GM12892 (cell line): ENCODE measurements around the gene TCIRG1.

Experiments used
- DNase-seq: peaks from one replicate; pipeline ENCODE4 v3.0.0; 2011; ENCODE audit not compliant: insufficient read length
- FAIRE-seq: peaks from 2 replicates; lab custom pipeline; 2011; peaks lifted over from hg19 to GRCh38; lab: Jason Lieb, UNC
- POLR2A ChIP-seq: IDR thresholded peaks from 2 replicates; pipeline ENCODE4 v1.6.1; 2011; ENCODE audit warnings: low read depth, low read length, control low read depth
- POLR2AphosphoS5 ChIP-seq: IDR thresholded peaks from 2 replicates; pipeline ENCODE4 v1.6.1; 2011; ENCODE audit warnings: low read depth, low read length, control low read depth
- TAF1 ChIP-seq: IDR thresholded peaks from 2 replicates; pipeline ENCODE4 v1.6.1; 2011; ENCODE audit warnings: low read depth, mild to moderate bottlenecking, control low read depth, low read length, borderline replicate concordance

TCIRG1 gene

DNA sequence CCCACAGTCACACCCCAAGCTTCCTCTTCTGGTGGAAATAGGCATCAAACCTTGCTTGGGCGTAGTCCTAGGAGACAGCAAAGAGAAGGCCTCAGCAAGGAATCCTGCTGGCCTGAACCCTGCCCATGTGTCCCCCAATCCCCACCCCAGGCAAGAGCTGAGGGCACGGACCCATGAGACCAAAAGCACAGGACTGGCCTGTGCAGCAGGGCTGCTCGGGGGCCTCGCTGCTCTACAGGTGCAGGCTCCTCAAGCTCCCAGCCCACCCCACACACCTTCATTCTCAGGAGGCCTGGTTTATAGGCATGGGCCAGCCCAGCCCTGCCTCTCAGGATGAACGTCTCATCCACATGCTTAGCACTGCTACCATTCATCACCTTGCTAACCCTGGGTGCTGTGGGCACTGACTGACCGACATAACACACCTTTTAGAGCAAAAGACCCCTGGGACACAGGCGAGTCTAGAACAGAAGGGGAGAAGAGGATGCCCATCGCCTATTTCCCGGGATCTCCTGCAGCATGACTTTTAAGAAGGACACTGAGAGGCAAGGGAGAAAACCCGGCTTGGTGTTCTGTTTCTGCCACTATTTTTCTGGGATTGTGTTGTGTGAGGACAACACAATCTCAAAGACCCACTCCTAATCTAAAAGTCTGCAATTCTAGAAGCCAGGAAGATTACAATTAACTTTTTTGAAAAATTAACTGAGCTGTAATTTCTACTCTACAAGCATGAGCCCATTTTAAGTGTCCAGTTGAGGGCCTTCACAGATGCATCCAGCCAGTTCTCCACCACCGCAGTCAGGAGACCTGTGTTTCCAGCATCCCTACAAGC is 15.4 kb downstream of the TCIRG1 start:
- no peak for FAIRE-seq
- DNase-seq = no peak
- TF ChIP-seq POLR2A = peak; percentile 48; the same call in 1 of the 2 replicates
- TF ChIP-seq TAF1 = no peak
- TF ChIP-seq POLR2AphosphoS5 = peak; percentile 43; the same call in 1 of the 2 replicates

DNA sequence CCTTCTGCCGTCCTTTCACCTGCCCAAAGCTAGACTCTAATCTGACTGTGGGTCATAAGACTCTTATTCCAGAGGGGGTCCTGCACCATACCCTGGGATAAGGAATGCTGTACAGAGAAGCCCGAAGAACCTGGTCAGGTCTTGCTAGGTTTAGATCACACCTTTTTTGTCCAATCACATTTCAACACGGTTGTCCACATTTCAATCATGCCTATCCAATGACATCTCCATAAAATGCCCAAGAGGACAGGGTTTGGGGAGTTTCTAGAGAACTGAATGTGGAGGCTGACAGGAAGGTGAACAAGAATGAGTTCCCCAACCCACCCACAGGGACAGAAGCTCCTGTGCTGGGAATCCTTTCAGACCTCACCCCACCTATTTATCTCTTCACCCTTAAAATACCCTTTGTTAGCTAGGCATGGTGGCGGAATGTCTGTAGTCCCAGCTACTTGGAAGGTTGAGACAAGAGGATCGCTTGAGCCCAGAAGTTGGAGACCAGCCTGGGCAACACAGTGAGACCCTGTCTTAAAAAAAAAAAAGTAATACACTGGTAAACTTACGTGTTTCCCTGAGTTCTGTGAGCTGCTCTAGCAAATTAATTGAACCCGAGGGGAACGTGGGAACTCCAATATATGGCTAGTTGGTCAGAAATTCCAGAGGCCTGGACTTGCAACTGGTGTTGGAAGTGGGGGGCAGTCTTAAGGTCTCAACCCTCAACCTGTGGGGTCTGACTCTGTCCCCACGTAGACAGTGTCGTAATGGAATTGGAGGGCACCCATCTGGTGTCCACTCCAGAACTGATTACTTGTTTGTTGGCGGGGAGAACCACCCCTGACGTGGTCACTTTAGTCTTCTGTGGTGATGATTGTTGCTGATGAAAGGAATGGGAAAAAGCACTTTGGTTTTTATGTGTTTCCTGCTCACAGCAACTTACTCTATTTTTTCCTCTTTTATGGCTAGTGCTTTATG is 17.8 kb downstream of the TCIRG1 start:
- TF ChIP-seq POLR2A (no peak), POLR2AphosphoS5 (no peak), TAF1 (no peak)
- DNase-seq (no peak), FAIRE-seq (no peak)

DNA sequence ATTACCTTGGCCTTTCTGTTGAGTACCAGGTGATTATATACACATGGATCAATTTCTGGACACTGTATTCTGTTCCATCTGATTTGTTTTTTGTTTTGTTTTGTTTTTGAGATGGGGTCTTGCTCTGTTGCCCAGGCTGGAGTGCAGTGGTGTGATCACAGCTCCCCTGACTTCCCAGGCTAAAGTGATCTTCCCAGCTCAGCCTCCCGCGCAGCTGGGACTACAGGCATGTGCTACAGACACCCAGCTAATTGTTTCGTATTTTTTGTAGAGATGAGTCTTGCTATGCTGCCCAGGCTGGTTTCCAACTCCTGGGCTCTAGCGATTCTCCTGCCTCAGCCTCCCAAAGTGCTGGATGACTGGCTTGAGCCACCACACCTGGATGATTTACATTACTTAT is 19.0 kb downstream of the TCIRG1 start:
- FAIRE-seq (no peak), DNase-seq (no peak)
- TF ChIP-seq POLR2A = no peak
- no peak for TF ChIP-seq TAF1
- TF ChIP-seq POLR2AphosphoS5 = no peak

DNA sequence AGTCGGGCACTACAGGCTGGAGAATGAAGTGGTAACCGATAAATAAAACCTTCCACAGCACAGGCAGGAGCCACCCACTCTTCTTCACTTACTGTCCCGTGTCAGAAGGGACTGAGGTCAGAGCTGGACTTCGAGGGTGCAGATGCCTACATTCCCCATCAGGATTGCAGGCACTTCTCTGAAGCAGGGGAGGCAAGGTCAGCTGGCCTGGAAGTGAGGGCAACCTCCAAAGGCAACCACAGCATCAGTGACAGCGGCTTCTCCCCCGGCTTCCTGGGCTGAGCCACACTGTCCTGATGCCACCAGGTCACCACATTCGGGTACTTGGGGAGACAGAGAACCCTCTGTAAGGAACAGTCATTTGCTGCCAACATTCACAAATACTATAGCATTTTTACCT is 22.7 kb downstream of the TCIRG1 start:
- TF ChIP-seq TAF1 (no peak), POLR2AphosphoS5 (no peak), POLR2A (no peak)
- no peak for DNase-seq
- no peak for FAIRE-seq

DNA sequence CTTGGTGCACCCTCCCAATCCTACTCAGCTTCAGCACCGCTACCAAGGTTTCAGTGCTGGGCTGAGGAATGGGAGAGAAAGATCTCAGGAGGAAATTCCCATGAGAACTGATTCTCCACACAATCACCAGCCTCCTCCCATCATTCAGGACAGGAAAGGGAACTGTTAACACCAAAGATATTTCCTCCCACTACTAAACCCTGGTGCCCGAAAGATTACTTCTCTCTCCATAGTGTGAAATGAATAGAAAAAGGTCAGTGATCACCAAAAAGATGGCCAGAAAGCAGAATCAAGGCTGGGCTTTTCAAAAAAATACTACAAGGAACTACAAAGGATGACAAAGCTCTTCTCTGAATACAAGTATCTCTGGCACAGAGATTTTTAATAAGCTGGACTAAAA is 26.1 kb downstream of the TCIRG1 start:
- DNase-seq (no peak), FAIRE-seq (no peak)
- no peak for TF ChIP-seq POLR2A
- no peak for TF ChIP-seq POLR2AphosphoS5
- TF ChIP-seq TAF1 = no peak

DNA sequence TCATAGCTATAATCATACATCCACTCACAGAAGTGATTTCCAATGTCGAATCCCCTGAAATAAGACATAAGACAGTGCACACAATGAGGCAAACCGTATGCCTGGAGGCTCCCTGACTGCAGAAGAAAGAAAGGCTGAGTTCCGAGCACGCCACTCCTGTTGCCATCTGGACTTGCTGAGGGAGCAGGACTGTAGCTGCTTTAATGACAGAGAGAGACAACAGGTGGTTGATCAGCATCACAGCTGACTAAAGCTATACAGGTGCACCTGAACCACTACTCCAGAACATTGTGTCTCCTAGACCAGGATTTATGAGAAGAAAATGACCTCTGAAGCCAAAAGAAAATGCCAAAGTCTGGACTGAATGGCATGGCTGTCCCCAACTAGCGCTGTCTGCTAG is 27.0 kb downstream of the TCIRG1 start:
- TF ChIP-seq POLR2AphosphoS5 = no peak
- TF ChIP-seq TAF1 = no peak
- no peak for TF ChIP-seq POLR2A
- FAIRE-seq = no peak
- DNase-seq = no peak

DNA sequence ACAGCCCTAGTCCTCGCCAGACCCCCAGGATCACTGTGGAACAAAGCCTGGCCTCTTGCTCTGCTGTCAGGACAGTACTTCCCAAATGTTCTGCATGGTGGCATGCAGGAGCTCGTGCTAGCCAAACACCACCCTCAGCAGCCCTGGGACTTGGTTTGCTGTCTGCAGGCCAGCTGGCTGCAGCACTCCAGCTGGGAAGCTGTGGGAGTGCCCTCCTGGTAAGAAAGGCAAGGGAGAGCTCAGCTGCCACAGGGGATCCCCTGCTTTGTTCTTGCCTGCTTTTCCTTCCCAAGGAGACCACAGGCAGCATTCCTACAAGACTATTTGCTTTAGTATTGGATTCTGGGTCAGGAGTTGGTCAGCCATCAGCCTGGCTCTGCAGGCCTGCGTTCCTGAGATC is 27.9 kb downstream of the TCIRG1 start:
- TF ChIP-seq POLR2A = no peak
- TF ChIP-seq TAF1 = no peak
- no peak for TF ChIP-seq POLR2AphosphoS5
- DNase-seq = no peak
- FAIRE-seq = no peak

DNA sequence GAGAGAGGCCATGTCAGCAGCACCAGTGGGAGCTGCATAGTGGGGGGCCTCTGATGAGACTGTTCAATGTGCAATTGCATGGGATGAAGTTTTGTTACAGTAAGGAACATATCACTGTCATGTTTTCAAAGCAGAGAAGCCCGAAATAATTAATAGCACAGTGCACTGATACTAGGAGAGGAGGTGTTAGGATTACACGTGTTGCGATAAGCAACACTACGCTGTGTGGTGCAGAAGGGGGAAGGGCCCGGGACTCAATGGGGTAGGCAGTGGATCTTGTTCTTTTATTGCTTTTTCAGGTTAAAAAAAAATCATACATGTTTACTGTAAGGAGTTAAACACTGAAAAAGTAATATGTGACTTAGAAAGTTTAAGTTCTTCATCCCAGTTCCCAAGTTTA is 29.2 kb downstream of the TCIRG1 start:
- TF ChIP-seq TAF1 (no peak), POLR2AphosphoS5 (no peak), POLR2A (no peak)
- FAIRE-seq = no peak
- no peak for DNase-seq

DNA sequence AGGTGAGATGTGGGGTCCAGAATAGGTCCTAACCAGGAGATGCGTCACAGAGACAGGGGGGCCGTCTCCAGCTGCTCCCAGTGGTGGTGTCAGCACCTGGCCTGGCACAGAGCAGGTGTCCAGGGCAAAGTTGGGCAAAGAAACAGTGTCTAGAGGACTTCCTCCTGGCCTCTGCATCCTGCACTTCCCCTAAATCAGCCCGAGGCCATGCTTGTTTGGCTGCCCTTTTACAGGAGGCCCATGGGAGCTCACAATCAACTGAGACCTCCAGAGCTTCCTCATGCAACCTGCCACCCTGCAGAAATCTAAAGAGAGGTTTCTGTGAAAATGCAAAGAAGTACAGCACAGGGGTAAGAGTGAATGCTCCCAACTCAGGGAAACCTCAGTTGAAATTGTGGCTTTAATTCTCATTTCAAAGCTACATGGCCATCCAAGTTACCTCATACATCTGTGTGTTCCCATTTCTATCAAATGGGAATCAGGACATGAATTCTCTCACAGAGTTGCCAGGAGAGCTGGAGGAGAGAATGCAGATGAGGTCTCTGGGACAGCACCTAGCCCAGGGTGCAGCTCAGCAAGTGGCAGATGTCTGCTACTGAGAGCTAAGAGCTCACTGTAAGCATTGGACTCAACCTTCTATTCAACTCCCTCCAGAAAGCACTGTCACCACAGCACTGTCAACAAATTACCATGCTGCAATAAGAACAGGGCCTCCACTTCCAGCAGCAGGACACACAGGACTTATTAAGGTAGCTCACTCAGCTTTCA is 32.6 kb downstream of the TCIRG1 start:
- no peak for TF ChIP-seq POLR2A
- no peak for TF ChIP-seq POLR2AphosphoS5
- DNase-seq (no peak), FAIRE-seq (no peak)

DNA sequence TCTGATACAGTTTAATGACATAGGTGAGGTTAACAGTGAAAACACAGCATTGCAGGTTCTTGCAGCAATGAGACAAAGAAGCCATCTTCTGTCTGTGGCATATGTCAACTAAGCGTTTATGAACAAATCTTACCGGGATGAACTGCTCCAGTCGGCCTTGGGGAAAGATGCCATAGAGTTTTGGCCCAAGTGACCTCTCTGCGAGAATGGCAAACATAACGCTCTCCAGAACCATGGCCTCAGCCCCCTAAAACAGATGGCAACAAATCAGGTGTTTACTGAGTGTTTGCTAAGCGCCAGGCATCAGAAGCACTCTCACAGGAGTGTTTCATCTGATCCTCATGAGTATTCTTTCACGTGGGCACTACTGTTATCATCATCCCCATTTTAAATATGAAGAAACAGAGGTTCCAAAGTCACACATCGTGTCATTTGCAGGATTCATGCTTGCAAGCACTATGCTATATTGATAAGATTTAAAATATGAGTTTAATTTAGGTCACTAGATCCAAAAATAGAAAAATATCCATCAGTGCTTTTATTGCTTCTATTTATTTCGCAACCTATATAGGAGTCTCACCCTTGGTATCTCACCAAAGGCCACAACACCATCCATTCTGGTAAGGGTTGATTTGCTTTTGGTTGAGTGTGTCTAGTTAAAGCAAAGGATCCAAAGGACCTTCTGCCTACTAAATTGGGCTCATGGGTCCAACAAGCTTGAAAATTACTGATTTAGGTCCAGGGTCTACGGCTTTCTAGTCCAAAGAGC is 35.9 kb downstream of the TCIRG1 start:
- no peak for TF ChIP-seq TAF1
- TF ChIP-seq POLR2A = no peak
- TF ChIP-seq POLR2AphosphoS5 = no peak
- DNase-seq = no peak
- FAIRE-seq = no peak

DNA sequence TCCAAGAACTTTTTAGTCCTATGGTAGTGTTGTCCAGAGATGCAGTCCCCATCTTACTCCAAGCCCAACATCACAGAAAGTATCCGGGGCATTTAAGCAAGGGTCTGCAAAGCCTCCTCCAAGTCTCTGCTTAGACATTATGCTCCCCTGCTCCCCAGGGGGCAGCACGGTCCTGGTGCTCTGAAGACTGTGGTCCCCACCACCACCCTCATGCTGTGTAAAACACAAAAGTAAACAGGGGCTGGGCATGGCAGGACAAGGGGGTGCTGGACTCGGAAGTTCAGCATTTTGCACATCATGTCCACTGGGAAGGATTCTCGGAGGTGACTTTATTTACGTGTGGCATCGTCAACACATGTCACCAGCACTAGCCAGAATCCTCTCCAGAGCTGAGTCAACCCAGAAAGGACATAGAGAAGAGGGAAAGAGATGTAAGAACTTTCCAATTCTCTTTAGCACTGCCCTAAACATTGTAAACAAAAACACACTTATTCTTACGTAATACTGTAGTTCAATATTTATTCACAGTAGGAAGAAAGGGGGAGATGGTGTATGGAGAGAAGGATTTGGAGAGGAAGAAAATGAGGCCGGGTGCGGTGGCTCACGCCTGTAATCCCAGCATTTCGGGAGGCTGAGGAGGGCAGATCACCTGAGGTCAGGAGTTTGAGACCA is 37.7 kb downstream of the TCIRG1 start:
- no peak for FAIRE-seq
- TF ChIP-seq TAF1 = no peak
- no peak for TF ChIP-seq POLR2A
- TF ChIP-seq POLR2AphosphoS5 = no peak

More for the DNA sequence above, 37.7 kb downstream of the TCIRG1 start:
- no peak for DNase-seq
